Left colon (tissue), 2 donors: ENCODE data around the gene POC1A. TPM values are rescaled to one million over a fixed set of nuclear protein-coding genes. Genes with fewer than 3 reads are reported as not detected.
A peak's percentile ranks its signal among the peaks of the same experiment; 100 is the strongest.
"Not testable (repeated sequence)": the region's sequence is repeated elsewhere in the genome, so short reads cannot be mapped to it uniquely, and the experiment has no call there.

Experiments used
- ATAC-seq: fragments of 200-7000 bp; cut with Tn5 transposase; one replicate; pipeline ENCODE4 v1.9.1; 2020; ENCODE audit warnings: mild to moderate bottlenecking, moderate library complexity
- DNase-seq, 2 donors: peaks; one replicate each; pipeline ENCODE4 v3.0.0-alpha.2; 2020
- intact Hi-C, 2 donors: fragments of 100-400 bp; cut with DNase I in 1 of 2; cut with micrococcal nuclease in 1 of 2; formaldehyde crosslinking; loops; one replicate each; pipeline versions ENCODE4 v1.11.2 to v1.14.0; 2022; cut with DNase I, micrococcal nuclease
- total RNA-seq, 2 donors: library from RNA; stranded (reverse); fragmentation: NEBNext Ultra II Directional; extraction: Animal tissue kit (Norgen Biotek cat#: 25700); gene quantifications; one replicate each; pipeline ENCODE4 v1.2.1, GENCODE V29; 2021
- donor health status: DM: no; HTN: no; CAD: no.
- donor health status: DM: yes; HTN: yes; CAD: no.

Gene POC1A
- total RNA-seq, 2 donors from 2014 or later, result 4.3 to 7.4 TPM

- DNase-seq (no peak), ATAC-seq (no peak)
- intact Hi-C loops, result no loop called here
Observed at GRCh38 chr3:52047295-52047960, 106.8 kb downstream of the POC1A start.

GRCh38 chr3:52046902-52047239 lies 107.4 kb downstream of the POC1A start:
- ATAC-seq (no peak), DNase-seq (no peak)
- intact Hi-C loops, result no loop called here

GRCh38 chr3:52046186-52046901 lies 107.9 kb downstream of the POC1A start:
- no peak for ATAC-seq
- no peak for DNase-seq
- intact Hi-C loops, result no loop called here

- intact Hi-C loops, result no loop called here
- DNase-seq (no peak), ATAC-seq (no peak)
Observed at GRCh38 chr3:52044869-52045619, 109.2 kb downstream of the POC1A start.

- no peak for ATAC-seq
- no peak for DNase-seq
- intact Hi-C loops, result no loop called here
Observed at GRCh38 chr3:52043750-52044149, 110.5 kb downstream of the POC1A start.

GRCh38 chr3:52043039-52043438 lies 111.2 kb downstream of the POC1A start:
- DNase-seq, intact Hi-C loops, ATAC-seq: not testable (repeated sequence)

- DNase-seq (no peak), ATAC-seq (no peak)
- intact Hi-C loops, result no loop called here
Observed at GRCh38 chr3:52041118-52041731, 113.0 kb downstream of the POC1A start.

- no peak for DNase-seq
- intact Hi-C loops, result no loop called here
- ATAC-seq, result no peak
Observed at GRCh38 chr3:52040600-52040999, 113.6 kb downstream of the POC1A start.

- peak; percentile 56 for ATAC-seq
- no peak for DNase-seq
- intact Hi-C loops, result no loop called here
Observed at GRCh38 chr3:52039846-52040245, 114.4 kb downstream of the POC1A start.

- no peak for ATAC-seq
- intact Hi-C loops, result no loop called here
- no peak for DNase-seq
Observed at GRCh38 chr3:52039426-52039825, 114.8 kb downstream of the POC1A start.

GRCh38 chr3:52038227-52038626 lies 116.0 kb downstream of the POC1A start:
- ATAC-seq, result no peak
- intact Hi-C loops, result no loop called here
- no peak for DNase-seq

GRCh38 chr3:52037291-52037690 lies 116.9 kb downstream of the POC1A start:
- ATAC-seq (no peak), DNase-seq (no peak)
- intact Hi-C loops, result no loop called here

- intact Hi-C loops, result no loop called here
- ATAC-seq, result no peak
Observed at GRCh38 chr3:52036829-52037228, 117.4 kb downstream of the POC1A start.

GRCh38 chr3:52036222-52036694 lies 118.0 kb downstream of the POC1A start:
- DNase-seq (no peak), ATAC-seq (no peak)
- intact Hi-C loops, result no loop called here

More at GRCh38 chr3:52036829-52037228, 117.4 kb downstream of the POC1A start:
- DNase-seq, result no peak

- intact Hi-C loops, result no loop called here
- ATAC-seq (no peak), DNase-seq (no peak)
Observed at GRCh38 chr3:52034651-52035050, 119.6 kb downstream of the POC1A start.

- no peak for DNase-seq
- peak; percentile 43 for ATAC-seq
- intact Hi-C loops, result no loop called here
Observed at GRCh38 chr3:52034212-52034611, 120.0 kb downstream of the POC1A start.

- intact Hi-C loops, DNase-seq: not testable (repeated sequence)
- peak; percentile 86 for ATAC-seq
Observed at GRCh38 chr3:52033748-52034147, 120.5 kb downstream of the POC1A start.

GRCh38 chr3:52032702-52033408 lies 121.4 kb downstream of the POC1A start:
- intact Hi-C loops, result no loop called here
- ATAC-seq, result no peak

GRCh38 chr3:52031896-52032295 lies 122.3 kb downstream of the POC1A start:
- ATAC-seq (no peak), DNase-seq (no peak)
- intact Hi-C loops, result no loop called here

More at GRCh38 chr3:52032702-52033408, 121.4 kb downstream of the POC1A start:
- no peak for DNase-seq
